ENCODE measurements around the gene GPC4. TPM values are rescaled to one million over a fixed set of nuclear protein-coding genes. Genes with fewer than 3 reads are reported as not detected.
"Not testable (repeated sequence)": the region's sequence is repeated elsewhere in the genome, so short reads cannot be mapped to it uniquely, and the experiment has no call there.

The GPC4 gene
- total and polyA plus RNA-seq, 4 donors: 12.5 to 32.7 (median 21.9) TPM

GRCh38 chrX:133294126-133294525 lies 121.2 kb downstream of the GPC4 start:
- ATAC-seq (ENCODE audit: low FRiP score) (no peak), DNase-seq (no peak)
- H3K36me3 ChIP-seq (ENCODE audit: control insufficient read depth in 1 of 2, insufficient read depth in 2 of 2, low read length in 1 of 2): no peaks in the 10 kb centered on the region
- 39 to 40% methylated on average over 1 of the region's 1 CpG for WGBS, 2 donors
- no peaks in the 10 kb centered on the region for H3K4me1 ChIP-seq (ENCODE audit: control insufficient read depth in 1 of 2, insufficient read depth in 2 of 2, low read length in 2 of 2)
- no peak overlapping the region for H3K4me3 ChIP-seq (ENCODE audit: low read length in 2 of 2)
- H3K27me3 ChIP-seq (ENCODE audit: control insufficient read depth in 1 of 2, insufficient read depth in 2 of 2, low read length in 1 of 2): no peaks in the 10 kb centered on the region
- H3K27ac ChIP-seq (ENCODE audit: low read depth in 1 of 2, low read length in 2 of 2): no peak overlapping the region
- intact Hi-C loops (cut with DNase I): no loop called here
- H3K9me3 ChIP-seq (ENCODE audit: control insufficient read depth, low read length): no peaks in the 10 kb centered on the region

DNA sequence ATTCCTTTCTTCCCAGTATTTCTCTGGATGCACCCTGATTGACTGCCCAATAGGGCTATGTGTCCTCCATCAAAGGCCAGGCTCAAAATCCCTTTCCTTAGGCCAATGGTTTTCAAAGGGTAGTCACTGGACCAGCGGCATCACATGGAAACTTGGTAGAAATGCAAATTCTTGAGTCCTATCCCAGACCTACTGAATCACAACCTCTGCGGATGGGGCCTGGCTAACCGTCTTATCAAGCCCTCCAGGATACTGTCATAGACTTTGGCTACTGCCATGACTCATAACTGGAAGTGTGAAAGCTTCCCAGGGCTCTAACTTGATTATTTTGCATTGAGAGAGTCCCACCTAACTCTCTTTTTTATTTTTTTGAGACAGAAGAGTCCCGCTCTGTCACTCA lies 125.2 kb downstream of the GPC4 start:
- Histone ChIP-seq H3K36me3 (ENCODE audit: control insufficient read depth in 1 of 2, insufficient read depth in 2 of 2, low read length in 1 of 2) (no peaks in the 10 kb centered on the region), H3K4me3 (ENCODE audit: low read length in 2 of 2) (no peak overlapping the region), H3K27me3 (ENCODE audit: control insufficient read depth in 1 of 2, insufficient read depth in 2 of 2, low read length in 1 of 2) (no peaks in the 10 kb centered on the region), H3K27ac (ENCODE audit: low read depth in 1 of 2, low read length in 2 of 2) (no peak overlapping the region), H3K9me3 (ENCODE audit: control insufficient read depth, low read length) (no peaks in the 10 kb centered on the region), H3K4me1 (ENCODE audit: control insufficient read depth in 1 of 2, insufficient read depth in 2 of 2, low read length in 2 of 2) (no peaks in the 10 kb centered on the region)
- ATAC-seq (ENCODE audit: low FRiP score): no peak
- intact Hi-C loops (cut with DNase I): no loop called here
- WGBS, 2 donors: 81 to 85% methylated on average over 4 of the region's 4 CpGs
- DNase-seq: no peak

GRCh38 chrX:133287860-133288259 lies 127.4 kb downstream of the GPC4 start:
- intact Hi-C loops (cut with DNase I): no loop called here
- Histone ChIP-seq H3K27ac (ENCODE audit: low read depth in 1 of 2, low read length in 2 of 2) (no peak overlapping the region), H3K9me3 (ENCODE audit: control insufficient read depth, low read length) (no peaks in the 10 kb centered on the region), H3K4me3 (ENCODE audit: low read length in 2 of 2) (no peak overlapping the region), H3K27me3 (ENCODE audit: control insufficient read depth in 1 of 2, insufficient read depth in 2 of 2, low read length in 1 of 2) (no peaks in the 10 kb centered on the region), H3K36me3 (ENCODE audit: control insufficient read depth in 1 of 2, insufficient read depth in 2 of 2, low read length in 1 of 2) (no peaks in the 10 kb centered on the region), H3K4me1 (ENCODE audit: control insufficient read depth in 1 of 2, insufficient read depth in 2 of 2, low read length in 2 of 2) (no peaks in the 10 kb centered on the region)
- DNase-seq: no peak
- ATAC-seq (ENCODE audit: low FRiP score): no peak
- 70 to 95% methylated on average over 1 of the region's 1 CpG for WGBS, 2 donors

DNA sequence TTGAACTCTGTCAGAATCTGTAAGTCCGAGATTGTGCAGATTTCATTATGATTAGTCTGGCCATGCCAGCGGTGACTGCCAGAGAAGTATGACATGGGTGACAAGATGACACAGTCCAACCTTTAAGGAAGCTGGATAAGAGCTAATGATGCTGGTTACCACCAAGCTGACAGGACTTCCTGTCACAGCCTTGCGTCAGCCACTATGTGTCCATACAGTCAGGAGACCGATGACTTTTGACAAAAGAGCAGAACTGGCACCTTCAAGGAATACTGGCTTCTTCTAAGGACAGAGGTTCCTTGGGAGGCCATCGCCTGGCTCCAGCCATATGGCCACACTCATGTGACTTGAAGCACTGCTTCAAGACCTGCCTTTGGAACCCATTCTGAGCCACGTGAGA lies 129.9 kb downstream of the GPC4 start:
- WGBS, 2 donors: 77 to 82% methylated on average over 6 of the region's 6 CpGs
- Histone ChIP-seq H3K27me3 (ENCODE audit: control insufficient read depth in 1 of 2, insufficient read depth in 2 of 2, low read length in 1 of 2) (no peaks in the 10 kb centered on the region), H3K4me3 (ENCODE audit: low read length in 2 of 2) (no peak overlapping the region), H3K27ac (ENCODE audit: low read depth in 1 of 2, low read length in 2 of 2) (no peak overlapping the region), H3K9me3 (ENCODE audit: control insufficient read depth, low read length) (no peaks in the 10 kb centered on the region), H3K4me1 (ENCODE audit: control insufficient read depth in 1 of 2, insufficient read depth in 2 of 2, low read length in 2 of 2) (no peaks in the 10 kb centered on the region), H3K36me3 (ENCODE audit: control insufficient read depth in 1 of 2, insufficient read depth in 2 of 2, low read length in 1 of 2) (no peaks in the 10 kb centered on the region)
- intact Hi-C loops (cut with DNase I): no loop called here
- DNase-seq (no peak), ATAC-seq (ENCODE audit: low FRiP score) (no peak)

DNA sequence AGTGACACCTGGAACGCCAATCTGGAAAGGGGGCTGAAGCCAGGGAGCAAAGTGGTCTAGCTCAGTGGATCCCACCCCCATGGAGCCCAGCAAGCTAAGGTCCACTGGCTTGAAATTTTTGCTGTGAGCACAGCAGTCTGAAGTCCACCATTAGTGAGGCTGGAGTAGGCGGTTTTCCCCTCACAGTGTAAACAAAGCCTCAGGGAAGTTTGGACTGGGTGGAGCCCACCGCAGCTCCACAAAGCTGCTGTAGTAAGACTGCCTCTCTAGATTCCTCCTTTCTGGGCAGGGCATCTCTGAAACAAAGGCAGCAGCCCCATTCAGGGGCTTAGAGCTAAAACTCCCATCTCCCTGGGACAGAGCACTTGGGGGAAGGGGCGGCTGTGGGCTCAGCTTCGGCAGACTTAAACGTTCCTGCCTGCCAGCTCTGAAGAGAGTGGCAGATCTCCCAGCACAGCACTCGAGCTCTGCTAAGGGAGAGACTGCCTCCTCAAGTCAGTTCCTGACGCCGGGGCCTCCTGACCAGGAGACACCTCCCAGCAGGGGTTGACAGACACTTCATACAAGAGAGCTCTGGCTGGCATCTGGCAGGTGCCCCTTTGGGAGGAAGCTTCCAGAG lies 136.1 kb downstream of the GPC4 start:
- H3K27me3 ChIP-seq (ENCODE audit: control insufficient read depth in 1 of 2, insufficient read depth in 2 of 2, low read length in 1 of 2); DNase-seq; H3K36me3 ChIP-seq (ENCODE audit: control insufficient read depth in 1 of 2, insufficient read depth in 2 of 2, low read length in 1 of 2); H3K9me3 ChIP-seq (ENCODE audit: control insufficient read depth, low read length); H3K4me1 ChIP-seq (ENCODE audit: control insufficient read depth in 1 of 2, insufficient read depth in 2 of 2, low read length in 2 of 2); H3K4me3 ChIP-seq (ENCODE audit: low read length in 2 of 2); ATAC-seq (ENCODE audit: low FRiP score); intact Hi-C loops (cut with DNase I); H3K27ac ChIP-seq (ENCODE audit: low read depth in 1 of 2, low read length in 2 of 2): not testable (repeated sequence)
- WGBS, 2 donors: 78 to 91% methylated on average over 9 of the region's 9 CpGs

GRCh38 chrX:133273180-133273579 lies 142.1 kb downstream of the GPC4 start:
- WGBS, 2 donors: 79 to 96% methylated on average over 4 of the region's 4 CpGs
- intact Hi-C loops (cut with DNase I): no loop called here
- Histone ChIP-seq H3K36me3 (ENCODE audit: control insufficient read depth in 1 of 2, insufficient read depth in 2 of 2, low read length in 1 of 2) (no peaks in the 10 kb centered on the region), H3K4me3 (ENCODE audit: low read length in 2 of 2) (no peak overlapping the region), H3K4me1 (ENCODE audit: control insufficient read depth in 1 of 2, insufficient read depth in 2 of 2, low read length in 2 of 2) (no peaks in the 10 kb centered on the region), H3K27me3 (ENCODE audit: control insufficient read depth in 1 of 2, insufficient read depth in 2 of 2, low read length in 1 of 2) (no peaks in the 10 kb centered on the region), H3K9me3 (ENCODE audit: control insufficient read depth, low read length) (no peaks in the 10 kb centered on the region), H3K27ac (ENCODE audit: low read depth in 1 of 2, low read length in 2 of 2) (no peak overlapping the region)
- DNase-seq: no peak
- no peak for ATAC-seq (ENCODE audit: low FRiP score)

GRCh38 chrX:133269168-133269567 lies 146.1 kb downstream of the GPC4 start:
- intact Hi-C loops (cut with DNase I): no loop called here
- Histone ChIP-seq H3K27me3 (ENCODE audit: control insufficient read depth in 1 of 2, insufficient read depth in 2 of 2, low read length in 1 of 2) (no peaks in the 10 kb centered on the region), H3K9me3 (ENCODE audit: control insufficient read depth, low read length) (no peaks in the 10 kb centered on the region), H3K4me1 (ENCODE audit: control insufficient read depth in 1 of 2, insufficient read depth in 2 of 2, low read length in 2 of 2) (no peaks in the 10 kb centered on the region), H3K27ac (ENCODE audit: low read depth in 1 of 2, low read length in 2 of 2) (no peak overlapping the region), H3K36me3 (ENCODE audit: control insufficient read depth in 1 of 2, insufficient read depth in 2 of 2, low read length in 1 of 2) (no peaks in the 10 kb centered on the region), H3K4me3 (ENCODE audit: low read length in 2 of 2) (no peak overlapping the region)
- no peak for ATAC-seq (ENCODE audit: low FRiP score)
- DNase-seq: no peak
- WGBS, 2 donors: 69 to 82% methylated on average over 2 of the region's 2 CpGs

GRCh38 chrX:133267621-133268020 lies 147.7 kb downstream of the GPC4 start:
- Histone ChIP-seq H3K4me1 (ENCODE audit: control insufficient read depth in 1 of 2, insufficient read depth in 2 of 2, low read length in 2 of 2) (no peaks in the 10 kb centered on the region), H3K9me3 (ENCODE audit: control insufficient read depth, low read length) (no peaks in the 10 kb centered on the region), H3K27ac (ENCODE audit: low read depth in 1 of 2, low read length in 2 of 2) (no peak overlapping the region), H3K36me3 (ENCODE audit: control insufficient read depth in 1 of 2, insufficient read depth in 2 of 2, low read length in 1 of 2) (no peaks in the 10 kb centered on the region), H3K4me3 (ENCODE audit: low read length in 2 of 2) (no peak overlapping the region), H3K27me3 (ENCODE audit: control insufficient read depth in 1 of 2, insufficient read depth in 2 of 2, low read length in 1 of 2) (no peaks in the 10 kb centered on the region)
- ATAC-seq (ENCODE audit: low FRiP score) (no peak), DNase-seq (no peak)
- intact Hi-C loops (cut with DNase I): no loop called here
- 95% methylated on average over 2 of the region's 2 CpGs for WGBS, 2 donors

DNA sequence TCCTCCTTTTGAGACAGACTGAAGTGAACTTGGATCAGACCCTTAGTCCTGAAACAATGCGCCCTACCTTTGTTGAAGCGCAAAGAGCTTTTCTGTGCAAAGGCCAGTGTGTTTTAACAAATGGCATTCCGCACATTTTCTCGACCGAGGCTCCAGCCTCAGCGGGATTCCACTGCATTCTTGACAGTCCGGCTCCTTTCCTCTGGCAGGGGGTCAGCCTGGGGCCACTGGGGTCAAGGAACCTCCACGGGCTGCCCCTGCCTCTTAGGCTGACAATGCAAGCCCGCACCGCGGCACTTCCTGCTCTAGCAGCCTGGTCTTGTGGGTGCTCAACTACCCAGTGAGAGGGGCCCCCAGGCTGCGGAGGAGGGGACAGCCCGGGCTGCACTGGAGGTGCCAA lies 150.0 kb downstream of the GPC4 start:
- no peak for DNase-seq
- intact Hi-C loops (cut with DNase I): no loop called here
- Histone ChIP-seq H3K36me3 (ENCODE audit: control insufficient read depth in 1 of 2, insufficient read depth in 2 of 2, low read length in 1 of 2) (no peaks in the 10 kb centered on the region), H3K4me1 (ENCODE audit: control insufficient read depth in 1 of 2, insufficient read depth in 2 of 2, low read length in 2 of 2) (no peaks in the 10 kb centered on the region), H3K4me3 (ENCODE audit: low read length in 2 of 2) (no peak overlapping the region), H3K27ac (ENCODE audit: low read depth in 1 of 2, low read length in 2 of 2) (no peak overlapping the region), H3K9me3 (ENCODE audit: control insufficient read depth, low read length) (no peaks in the 10 kb centered on the region), H3K27me3 (ENCODE audit: control insufficient read depth in 1 of 2, insufficient read depth in 2 of 2, low read length in 1 of 2) (no peaks in the 10 kb centered on the region)
- ATAC-seq (ENCODE audit: low FRiP score): no peak
- 18 to 22% methylated on average over 13 of the region's 13 CpGs for WGBS, 2 donors

Data from aorta (tissue), 5 donors.